ENCODE results near the gene JARID2.

JARID2 gene

GRCh38 chr6:15507221-15507620, 261.4 kb downstream of the JARID2 start:
- no peak for DNase-seq (ENCODE audit: low read depth in 2 of 2)

- no peak for DNase-seq (ENCODE audit: low read depth in 2 of 2)
Observed at GRCh38 chr6:15507746-15508145, 261.9 kb downstream of the JARID2 start.

- no peak for DNase-seq (ENCODE audit: low read depth in 2 of 2)
Observed at GRCh38 chr6:15508441-15508871, 262.6 kb downstream of the JARID2 start.

GRCh38 chr6:15508931-15509330, 263.1 kb downstream of the JARID2 start:
- no peak for DNase-seq (ENCODE audit: low read depth in 2 of 2)

GRCh38 chr6:15509335-15509933, 263.6 kb downstream of the JARID2 start:
- no peak for DNase-seq (ENCODE audit: low read depth in 2 of 2)

- no peak for DNase-seq (ENCODE audit: low read depth in 2 of 2)
Observed at GRCh38 chr6:15510121-15510520, 264.3 kb downstream of the JARID2 start.

GRCh38 chr6:15510536-15511247, 264.8 kb downstream of the JARID2 start:
- no peak for DNase-seq (ENCODE audit: low read depth in 2 of 2)

- DNase-seq (ENCODE audit: low read depth in 2 of 2): no peak
Observed at GRCh38 chr6:15511248-15512125, 265.6 kb downstream of the JARID2 start.

GRCh38 chr6:15512126-15512525, 266.3 kb downstream of the JARID2 start:
- no peak for DNase-seq (ENCODE audit: low read depth in 2 of 2)

GRCh38 chr6:15512721-15513120, 266.9 kb downstream of the JARID2 start:
- no peak for DNase-seq (ENCODE audit: low read depth in 2 of 2)

- DNase-seq (ENCODE audit: low read depth in 2 of 2): no peak
Observed at GRCh38 chr6:15513131-15513771, 267.4 kb downstream of the JARID2 start.

GRCh38 chr6:15513801-15514711, 268.2 kb downstream of the JARID2 start:
- no peak for DNase-seq (ENCODE audit: low read depth in 2 of 2)

- DNase-seq (ENCODE audit: low read depth in 2 of 2): no peak
Observed at GRCh38 chr6:15515226-15515625, 269.4 kb downstream of the JARID2 start.

GRCh38 chr6:15515660-15516375, 269.9 kb downstream of the JARID2 start:
- no peak for DNase-seq (ENCODE audit: low read depth in 2 of 2)

GRCh38 chr6:15516378-15516777, 270.5 kb downstream of the JARID2 start:
- no peak for DNase-seq (ENCODE audit: low read depth in 2 of 2)

GRCh38 chr6:15516923-15517560, 271.2 kb downstream of the JARID2 start:
- no peak for DNase-seq (ENCODE audit: low read depth in 2 of 2)

- DNase-seq (ENCODE audit: low read depth in 2 of 2): no peak
Observed at GRCh38 chr6:15517600-15517999, 271.7 kb downstream of the JARID2 start.

GRCh38 chr6:15518057-15518456, 272.2 kb downstream of the JARID2 start:
- DNase-seq (ENCODE audit: low read depth in 2 of 2): no peak

GRCh38 chr6:15518878-15519277, 273.0 kb downstream of the JARID2 start:
- DNase-seq (ENCODE audit: low read depth in 2 of 2): no peak

GRCh38 chr6:15519681-15520080, 273.8 kb downstream of the JARID2 start:
- no peak for DNase-seq (ENCODE audit: low read depth in 2 of 2)
